K562 (cell line): Measurements from ENCODE around the gene GZMM. TPM values are rescaled to one million over a fixed set of nuclear protein-coding genes. Genes with fewer than 3 reads are reported as not detected.
A peak's percentile ranks its signal among the peaks of the same experiment; 100 is the strongest.

Experiments
- MTA3 ChIP-seq: fragments of 450-650 bp; formaldehyde crosslinking; IDR thresholded peaks from 2 replicates; pipeline ENCODE4 v1.6.1; 2017; ENCODE audit warnings: mild to moderate bottlenecking, borderline replicate concordance
- PHB2 ChIP-seq: fragments of 450-650 bp; IDR thresholded peaks from 2 replicates; pipeline ENCODE4 v1.6.1; 2017; ENCODE audit warnings: low read depth
- RBM22 ChIP-seq: fragments of 200-400 bp; formaldehyde crosslinking; IDR thresholded peaks from 2 replicates; pipeline ENCODE4 v1.6.1; 2018; ENCODE audit warnings: low read length, low read depth; ENCODE audit not compliant: poor library complexity, severe bottlenecking
- ZNF282 ChIP-seq: sonication (generic); formaldehyde crosslinking; IDR thresholded peaks from 2 replicates; pipeline ENCODE4 v1.8.1; 2023; ENCODE audit warnings: missing genetic modification reagents
- polyA plus RNA-seq, 8 experiments: library from polyadenylated mRNA; depleted of rRNA in 4 of 8; stranded (reverse) in 5 of 8; unstranded in 3 of 8; fragments of >200 nt; fragmentation: Nextera tagmentation in 2 of 8; fragmentation: Illumina TruSeq in 1 of 8; extraction: Ambion mirVana in 2 of 8; extraction: Trizol in 1 of 8; gene quantifications; 2 replicates each; pipeline versions ENCODE4 v1.2.1 to v1.2.3, GENCODE V29; 2011 to 2014; ENCODE audit warnings: inconsistent platforms in 1 of 8, missing spikeins in 1 of 8
- total RNA-seq, 7 experiments: library from RNA; depleted of rRNA in 6 of 7; stranded (reverse); fragments of >200 nt in 6 of 7; fragmentation: Illumina TruSeq in 2 of 7; extraction: Trizol in 2 of 7; gene quantifications; 2 replicates each; pipeline versions ENCODE4 v1.2.1 to v1.2.3, GENCODE V29; 2011 to 2021; ENCODE audit warnings: low replicate concordance in 1 of 7
- TF ChIP-seq, protein P1 (sequence below), 2 experiments: fragments of 450-650 bp; IDR thresholded peaks; 2 replicates each; pipeline ENCODE4 v1.6.1; 2016; ENCODE audit warnings: mild to moderate bottlenecking in 2 of 2, borderline replicate concordance in 1 of 2, low read depth in 1 of 2, moderate library complexity in 1 of 2
- TF ChIP-seq, protein P2 (sequence below), 2 experiments: fragments of 450-650 bp; IDR thresholded peaks; 2 replicates each; pipeline ENCODE4 v1.6.1; 2016

The GZMM gene
- total and polyA plus RNA-seq, 9 of the 15 experiments (the other 6 are each of a cell fraction or from before 2014, with no cell fraction given) = 0.08 to 2.6 (median 0.70) TPM; not detected in 2

DNA sequence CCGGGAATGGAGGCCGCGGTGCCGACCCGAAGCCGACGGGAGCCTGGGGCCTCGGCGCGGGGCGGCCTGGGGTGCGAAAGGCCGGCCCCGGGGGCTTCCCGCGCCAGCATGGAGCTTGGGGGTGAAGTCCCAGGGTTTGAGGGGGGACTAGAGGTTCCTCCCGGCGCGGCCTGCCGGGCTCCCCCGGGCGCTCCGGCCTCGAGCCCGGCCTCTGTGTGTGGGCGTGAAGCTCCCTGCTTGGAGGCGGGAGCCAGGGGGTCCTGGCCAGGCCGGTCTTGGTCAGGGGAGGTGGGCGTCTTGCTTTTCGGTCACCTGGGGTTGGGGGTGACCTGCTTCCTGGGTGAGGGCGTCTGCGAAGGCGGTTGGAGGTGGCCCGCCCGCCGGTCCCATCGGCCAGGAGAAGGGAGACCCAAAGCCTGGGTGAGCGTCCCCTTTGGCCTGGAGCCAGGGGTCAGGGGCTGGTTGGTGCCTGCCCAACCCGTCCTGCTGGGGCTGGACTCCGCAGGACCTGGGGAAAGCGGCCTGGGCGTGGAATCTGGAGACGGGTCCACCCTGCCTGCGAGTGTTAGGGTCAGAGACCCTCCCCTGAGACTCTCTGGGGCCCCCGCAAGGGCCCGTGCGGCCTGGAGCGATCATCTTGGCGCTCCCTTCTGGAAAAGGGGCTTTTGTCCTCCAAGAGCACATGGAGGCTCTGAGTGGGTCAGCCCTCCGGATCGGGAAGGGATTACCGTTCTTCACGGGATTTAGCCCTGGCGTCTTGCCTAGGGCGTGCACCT is 29.1 kb downstream of the GZMM start (continued):
- TF ChIP-seq, protein P1, sequence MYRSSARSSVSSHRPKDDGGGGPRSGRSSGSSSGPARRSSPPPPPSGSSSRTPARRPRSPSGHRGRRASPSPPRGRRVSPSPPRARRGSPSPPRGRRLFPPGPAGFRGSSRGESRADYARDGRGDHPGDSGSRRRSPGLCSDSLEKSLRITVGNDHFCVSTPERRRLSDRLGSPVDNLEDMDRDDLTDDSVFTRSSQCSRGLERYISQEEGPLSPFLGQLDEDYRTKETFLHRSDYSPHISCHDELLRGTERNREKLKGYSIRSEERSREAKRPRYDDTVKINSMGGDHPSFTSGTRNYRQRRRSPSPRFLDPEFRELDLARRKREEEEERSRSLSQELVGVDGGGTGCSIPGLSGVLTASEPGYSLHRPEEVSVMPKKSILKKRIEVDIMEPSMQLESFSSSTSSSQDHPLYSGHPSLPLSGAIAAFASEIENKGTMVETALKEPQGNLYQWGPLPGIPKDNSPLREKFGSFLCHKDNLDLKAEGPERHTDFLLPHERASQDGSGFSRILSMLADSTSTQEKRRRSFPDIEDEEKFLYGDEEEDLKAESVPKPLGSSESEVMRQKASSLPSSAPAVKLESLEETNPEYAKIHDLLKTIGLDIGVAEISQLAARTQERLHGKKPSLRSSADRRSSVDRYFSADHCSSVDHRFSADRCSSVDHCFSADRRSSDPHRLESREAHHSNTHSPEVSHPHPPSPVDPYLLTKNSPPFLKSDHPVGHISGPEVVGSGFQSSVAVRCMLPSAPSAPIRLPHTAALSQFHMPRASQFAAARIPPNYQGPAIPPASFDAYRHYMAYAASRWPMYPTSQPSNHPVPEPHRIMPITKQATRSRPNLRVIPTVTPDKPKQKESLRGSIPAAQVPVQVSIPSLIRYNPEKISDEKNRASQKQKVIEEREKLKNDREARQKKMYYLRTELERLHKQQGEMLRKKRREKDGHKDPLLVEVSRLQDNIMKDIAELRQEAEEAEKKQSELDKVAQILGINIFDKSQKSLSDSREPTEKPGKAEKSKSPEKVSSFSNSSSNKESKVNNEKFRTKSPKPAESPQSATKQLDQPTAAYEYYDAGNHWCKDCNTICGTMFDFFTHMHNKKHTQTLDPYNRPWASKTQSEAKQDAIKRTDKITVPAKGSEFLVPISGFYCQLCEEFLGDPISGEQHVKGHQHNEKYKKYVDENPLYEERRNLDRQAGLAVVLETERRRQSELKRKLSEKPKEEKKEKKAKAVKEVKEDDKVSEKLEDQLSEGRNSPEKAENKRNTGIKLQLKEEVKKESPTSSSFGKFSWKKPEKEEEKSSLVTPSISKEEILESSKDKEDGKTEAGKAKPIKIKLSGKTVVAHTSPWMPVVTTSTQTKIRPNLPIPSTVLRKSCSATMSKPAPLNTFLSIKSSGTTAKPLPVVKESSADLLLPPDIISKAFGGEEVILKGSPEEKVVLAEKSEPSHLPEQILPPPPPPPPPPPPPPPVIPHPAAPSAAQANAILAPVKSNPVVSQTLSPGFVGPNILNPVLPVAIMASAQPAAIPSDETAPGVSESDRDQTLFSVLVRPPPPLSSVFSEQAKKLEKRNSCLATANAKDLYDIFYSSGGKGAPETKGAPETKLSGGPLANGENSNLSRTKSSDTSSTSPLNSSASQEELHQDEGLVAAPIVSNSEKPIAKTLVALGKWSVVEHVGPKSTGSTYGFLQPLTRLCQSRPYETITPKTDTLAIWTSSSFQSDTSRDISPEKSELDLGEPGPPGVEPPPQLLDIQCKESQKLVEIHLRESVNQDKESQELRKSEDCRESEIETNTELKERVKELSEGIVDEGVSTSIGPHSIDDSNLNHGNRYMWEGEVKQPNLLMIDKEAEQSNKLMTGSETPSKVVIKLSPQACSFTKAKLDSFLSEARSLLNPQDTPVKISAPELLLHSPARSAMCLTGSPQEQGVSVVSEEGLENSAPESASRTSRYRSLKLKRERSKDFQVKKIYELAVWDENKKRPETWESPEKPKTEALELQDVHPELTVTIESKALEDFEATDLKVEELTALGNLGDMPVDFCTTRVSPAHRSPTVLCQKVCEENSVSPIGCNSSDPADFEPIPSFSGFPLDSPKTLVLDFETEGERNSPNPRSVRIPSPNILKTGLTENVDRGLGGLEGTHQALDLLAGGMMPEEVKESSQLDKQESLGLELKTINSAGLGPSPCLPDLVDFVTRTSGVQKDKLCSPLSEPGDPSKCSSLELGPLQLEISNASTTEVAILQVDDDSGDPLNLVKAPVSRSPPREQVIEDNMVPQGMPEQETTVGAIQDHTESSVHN (IDR thresholded peaks at IDR 0.05; ENCODE audit: borderline replicate concordance in 1 of 2, low read depth in 1 of 2) = no peak
- TF ChIP-seq RBM22 (peak; percentile 71), MTA3 (no peak), PHB2 (no peak), ZNF282 (CRISPR knock-in tag) (no peak)
- TF ChIP-seq, protein P2, sequence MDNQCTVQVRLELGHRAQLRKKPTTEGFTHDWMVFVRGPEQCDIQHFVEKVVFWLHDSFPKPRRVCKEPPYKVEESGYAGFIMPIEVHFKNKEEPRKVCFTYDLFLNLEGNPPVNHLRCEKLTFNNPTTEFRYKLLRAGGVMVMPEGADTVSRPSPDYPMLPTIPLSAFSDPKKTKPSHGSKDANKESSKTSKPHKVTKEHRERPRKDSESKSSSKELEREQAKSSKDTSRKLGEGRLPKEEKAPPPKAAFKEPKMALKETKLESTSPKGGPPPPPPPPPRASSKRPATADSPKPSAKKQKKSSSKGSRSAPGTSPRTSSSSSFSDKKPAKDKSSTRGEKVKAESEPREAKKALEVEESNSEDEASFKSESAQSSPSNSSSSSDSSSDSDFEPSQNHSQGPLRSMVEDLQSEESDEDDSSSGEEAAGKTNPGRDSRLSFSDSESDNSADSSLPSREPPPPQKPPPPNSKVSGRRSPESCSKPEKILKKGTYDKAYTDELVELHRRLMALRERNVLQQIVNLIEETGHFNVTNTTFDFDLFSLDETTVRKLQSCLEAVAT (IDR thresholded peaks at IDR 0.05) = 0 out of 4 replicates have a peak, but pooled peaks of 1 of the 2 experiments have one; percentile 10
